ENCODE measurements around the gene AFF1. TPM values are rescaled to one million over a fixed set of nuclear protein-coding genes. Genes with fewer than 3 reads are reported as not detected.

AFF1 gene
- total and polyA plus RNA-seq, 2 donors (not counting 1 experiment from before 2014, with no cell fraction given), result 15.5 to 21.1 TPM

- Histone ChIP-seq H3K27ac (ENCODE audit: insufficient read depth, low read length) (no peak overlapping the region), H2AFZ (ENCODE audit: low read length) (no peak overlapping the region), H3K79me2 (ENCODE audit: control insufficient read depth, insufficient read depth, low read length) (peaks cover 5% of the 10 kb centered on the region), H3K9me3 (ENCODE audit: control insufficient read depth, insufficient read depth, low read depth, low read length) (no peaks in the 10 kb centered on the region), H3K4me2 (ENCODE audit: extremely low read depth, insufficient read depth, low read length) (no peak overlapping the region), H3K36me3 (ENCODE audit: control insufficient read depth, insufficient read depth, low read length) (no peaks in the 10 kb centered on the region), H3K27me3 (ENCODE audit: control insufficient read depth, insufficient read depth, low read length) (no peaks in the 10 kb centered on the region), H4K20me1 (ENCODE audit: control insufficient read depth, extremely low read depth, insufficient read depth, low read length) (peaks cover 2% of the 10 kb centered on the region), H3K4me3 (replicated peaks in 1 of 4; ENCODE audit: control extremely low read depth in 1 of 4, insufficient read depth in 1 of 4, low read depth in 3 of 4, low read length in 4 of 4) (no peak overlapping the region), H3K4me1 (ENCODE audit: control insufficient read depth, extremely low read depth, insufficient read depth, low read length) (no peaks in the 10 kb centered on the region), H3K9ac (ENCODE audit: insufficient read depth, low read length) (no peak overlapping the region)
- DNase-seq (ENCODE audit: low read depth in 2 of 2), result no peak
- TF ChIP-seq CTCF (conservative IDR thresholded peaks at IDR 0.05 in 1 of 2, IDR thresholded peaks at IDR 0.05 in 1 of 2; ENCODE audit: low read depth in 1 of 2, low read length in 2 of 2), result no peak
- TF ChIP-seq EZH2 (IDR thresholded peaks at IDR 0.05; ENCODE audit: low read length, missing control alignments), result no peak
Observed at GRCh38 chr4:86944964-86945781, 10.4 kb downstream of the AFF1 start.

GRCh38 chr4:86946868-86947500 is 12.2 kb downstream of the AFF1 start:
- no peak for DNase-seq (ENCODE audit: low read depth in 2 of 2)
- no peak overlapping the region for H3K27ac ChIP-seq (ENCODE audit: insufficient read depth, low read length)
- H3K27me3 ChIP-seq (ENCODE audit: control insufficient read depth, insufficient read depth, low read length), result no peaks in the 10 kb centered on the region
- no peak overlapping the region for H3K4me3 ChIP-seq (replicated peaks in 1 of 4; ENCODE audit: control extremely low read depth in 1 of 4, insufficient read depth in 1 of 4, low read depth in 3 of 4, low read length in 4 of 4)
- H3K4me2 ChIP-seq (ENCODE audit: extremely low read depth, insufficient read depth, low read length), result no peak overlapping the region
- peaks cover 3% of the 10 kb centered on the region for H3K79me2 ChIP-seq (ENCODE audit: control insufficient read depth, insufficient read depth, low read length)
- H3K36me3 ChIP-seq (ENCODE audit: control insufficient read depth, insufficient read depth, low read length), result no peaks in the 10 kb centered on the region
- no peak overlapping the region for H2AFZ ChIP-seq (ENCODE audit: low read length)
- no peaks in the 10 kb centered on the region for H3K9me3 ChIP-seq (ENCODE audit: control insufficient read depth, insufficient read depth, low read depth, low read length)
- peaks cover 2% of the 10 kb centered on the region for H4K20me1 ChIP-seq (ENCODE audit: control insufficient read depth, extremely low read depth, insufficient read depth, low read length)
- H3K9ac ChIP-seq (ENCODE audit: insufficient read depth, low read length), result no peak overlapping the region
- no peak for TF ChIP-seq EZH2 (IDR thresholded peaks at IDR 0.05; ENCODE audit: low read length, missing control alignments)
- no peak for TF ChIP-seq CTCF (conservative IDR thresholded peaks at IDR 0.05 in 1 of 2, IDR thresholded peaks at IDR 0.05 in 1 of 2; ENCODE audit: low read depth in 1 of 2, low read length in 2 of 2)
- no peaks in the 10 kb centered on the region for H3K4me1 ChIP-seq (ENCODE audit: control insufficient read depth, extremely low read depth, insufficient read depth, low read length)

GRCh38 chr4:86947501-86948120 is 12.8 kb downstream of the AFF1 start:
- DNase-seq (ENCODE audit: low read depth in 2 of 2), result no peak
- no peaks in the 10 kb centered on the region for H3K36me3 ChIP-seq (ENCODE audit: control insufficient read depth, insufficient read depth, low read length)
- H3K4me3 ChIP-seq (replicated peaks in 1 of 4; ENCODE audit: control extremely low read depth in 1 of 4, insufficient read depth in 1 of 4, low read depth in 3 of 4, low read length in 4 of 4), result no peak overlapping the region
- peaks cover 2% of the 10 kb centered on the region for H4K20me1 ChIP-seq (ENCODE audit: control insufficient read depth, extremely low read depth, insufficient read depth, low read length)
- no peaks in the 10 kb centered on the region for H3K9me3 ChIP-seq (ENCODE audit: control insufficient read depth, insufficient read depth, low read depth, low read length)
- no peak overlapping the region for H3K9ac ChIP-seq (ENCODE audit: insufficient read depth, low read length)
- no peak overlapping the region for H2AFZ ChIP-seq (ENCODE audit: low read length)
- no peaks in the 10 kb centered on the region for H3K27me3 ChIP-seq (ENCODE audit: control insufficient read depth, insufficient read depth, low read length)
- no peaks in the 10 kb centered on the region for H3K4me1 ChIP-seq (ENCODE audit: control insufficient read depth, extremely low read depth, insufficient read depth, low read length)
- H3K27ac ChIP-seq (ENCODE audit: insufficient read depth, low read length), result no peak overlapping the region
- no peak for TF ChIP-seq CTCF (conservative IDR thresholded peaks at IDR 0.05 in 1 of 2, IDR thresholded peaks at IDR 0.05 in 1 of 2; ENCODE audit: low read depth in 1 of 2, low read length in 2 of 2)
- TF ChIP-seq EZH2 (IDR thresholded peaks at IDR 0.05; ENCODE audit: low read length, missing control alignments), result no peak
- no peak overlapping the region for H3K4me2 ChIP-seq (ENCODE audit: extremely low read depth, insufficient read depth, low read length)
- peaks cover 3% of the 10 kb centered on the region for H3K79me2 ChIP-seq (ENCODE audit: control insufficient read depth, insufficient read depth, low read length)
